GM21529 (cell line): ENCODE data around the gene GABBR1.

Source experiments
- ATAC-seq: cut with Tn5 transposase; IDR thresholded peaks from one replicate; pipeline ENCODE4 v1.9.1; 2021; ENCODE audit not compliant: unreplicated experiment

GABBR1 gene

GRCh38 chr6:29655658-29656057, 22.7 kb upstream of the GABBR1 start:
- ATAC-seq, result no peak

- ATAC-seq, result no peak
These were observed 20.6 kb upstream of the GABBR1 start for GRCh38 chr6:29653452-29654038.

- no peak for ATAC-seq
These were observed 19.2 kb upstream of the GABBR1 start for GRCh38 chr6:29652198-29652584.

GRCh38 chr6:29651413-29652197, 18.6 kb upstream of the GABBR1 start:
- ATAC-seq, result no peak

GRCh38 chr6:29649701-29650673, 17.0 kb upstream of the GABBR1 start:
- ATAC-seq, result peak; percentile 96

GRCh38 chr6:29647927-29648642, 15.1 kb upstream of the GABBR1 start:
- ATAC-seq, result no peak

GRCh38 chr6:29641430-29642148, 8.6 kb upstream of the GABBR1 start:
- ATAC-seq, result no peak

- no peak for ATAC-seq
These were observed 4.3 kb upstream of the GABBR1 start for GRCh38 chr6:29637247-29637646.

- no peak for ATAC-seq
These were observed 537 bp upstream of the GABBR1 start for GRCh38 chr6:29633534-29633905.

- peak; percentile 34 for ATAC-seq
These were observed 887 bp downstream of the GABBR1 start for GRCh38 chr6:29631860-29632731.

GRCh38 chr6:29631209-29631810, 1.7 kb downstream of the GABBR1 start:
- no peak for ATAC-seq

- no peak for ATAC-seq
These were observed 2.7 kb downstream of the GABBR1 start for GRCh38 chr6:29630315-29630714.

GRCh38 chr6:29629571-29629970, 3.4 kb downstream of the GABBR1 start:
- ATAC-seq, result no peak

- ATAC-seq, result peak; percentile 37
These were observed 4.3 kb downstream of the GABBR1 start for GRCh38 chr6:29628419-29629281.

- ATAC-seq, result no peak
These were observed 5.1 kb downstream of the GABBR1 start for GRCh38 chr6:29627755-29628418.

GRCh38 chr6:29626948-29627754, 5.8 kb downstream of the GABBR1 start:
- no peak for ATAC-seq
